Stimulated activated CD4-positive, alpha-beta T cell treated with anti-CD3 and anti-CD28 coated beads, Interleukin-4, amount 100 ng/mL, for 1 hour (primary cell): ENCODE results near the gene CCDC69.

ENCODE experiments used
- DNase-seq: peaks from one replicate; pipeline ENCODE4 v3.0.0-alpha.2; 2020

Gene CCDC69

GRCh38 chr5:151138114-151138513 is 85.8 kb downstream of the CCDC69 start:
- no peak for DNase-seq

GRCh38 chr5:151137067-151137825 is 86.6 kb downstream of the CCDC69 start:
- no peak for DNase-seq

DNA sequence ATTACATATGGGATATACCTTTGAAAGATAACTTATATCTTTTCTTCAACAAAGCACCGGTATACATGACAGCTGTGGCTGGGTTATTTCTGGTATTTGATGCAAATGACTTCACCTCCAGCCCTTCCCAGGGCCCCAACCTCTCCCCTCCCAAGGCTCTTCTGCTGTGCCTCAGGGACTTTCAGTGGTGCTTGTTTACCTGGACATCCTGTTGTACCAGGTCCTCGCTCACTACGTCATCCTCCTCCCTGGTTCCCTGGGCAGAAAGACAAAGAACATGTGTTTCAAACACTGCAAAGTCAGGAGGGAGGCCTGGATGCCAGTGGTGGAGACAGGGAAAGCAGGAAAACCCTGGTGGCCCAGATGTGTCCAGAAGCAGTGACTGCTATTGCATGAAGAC is 89.7 kb downstream of the CCDC69 start:
- no peak for DNase-seq

DNA sequence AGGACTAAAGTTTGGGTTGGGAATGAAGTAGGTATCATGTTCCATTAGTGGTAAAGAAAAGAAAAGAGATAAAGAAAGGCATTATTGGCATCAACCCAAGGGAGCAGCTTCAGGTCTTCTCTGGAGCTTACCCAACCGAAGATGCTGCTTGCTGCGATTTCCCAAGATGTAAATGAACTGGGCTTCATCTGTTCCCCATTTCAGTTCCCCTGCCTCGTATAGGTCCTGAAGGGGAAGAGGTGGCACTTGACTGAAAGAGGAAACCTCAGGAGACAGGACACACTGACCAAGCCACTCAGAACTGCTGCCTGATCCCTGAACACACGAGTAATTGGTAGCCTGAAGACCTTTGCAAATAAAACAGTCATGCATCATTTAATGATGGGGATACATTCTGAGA is 90.9 kb downstream of the CCDC69 start:
- DNase-seq = no peak
